ENCODE measurements around the gene KAT2B. TPM values are rescaled to one million over a fixed set of nuclear protein-coding genes. Genes with fewer than 3 reads are reported as not detected.

Gene KAT2B
- 7.3 and 12.1 TPM in 2 replicates for total RNA-seq

DNA sequence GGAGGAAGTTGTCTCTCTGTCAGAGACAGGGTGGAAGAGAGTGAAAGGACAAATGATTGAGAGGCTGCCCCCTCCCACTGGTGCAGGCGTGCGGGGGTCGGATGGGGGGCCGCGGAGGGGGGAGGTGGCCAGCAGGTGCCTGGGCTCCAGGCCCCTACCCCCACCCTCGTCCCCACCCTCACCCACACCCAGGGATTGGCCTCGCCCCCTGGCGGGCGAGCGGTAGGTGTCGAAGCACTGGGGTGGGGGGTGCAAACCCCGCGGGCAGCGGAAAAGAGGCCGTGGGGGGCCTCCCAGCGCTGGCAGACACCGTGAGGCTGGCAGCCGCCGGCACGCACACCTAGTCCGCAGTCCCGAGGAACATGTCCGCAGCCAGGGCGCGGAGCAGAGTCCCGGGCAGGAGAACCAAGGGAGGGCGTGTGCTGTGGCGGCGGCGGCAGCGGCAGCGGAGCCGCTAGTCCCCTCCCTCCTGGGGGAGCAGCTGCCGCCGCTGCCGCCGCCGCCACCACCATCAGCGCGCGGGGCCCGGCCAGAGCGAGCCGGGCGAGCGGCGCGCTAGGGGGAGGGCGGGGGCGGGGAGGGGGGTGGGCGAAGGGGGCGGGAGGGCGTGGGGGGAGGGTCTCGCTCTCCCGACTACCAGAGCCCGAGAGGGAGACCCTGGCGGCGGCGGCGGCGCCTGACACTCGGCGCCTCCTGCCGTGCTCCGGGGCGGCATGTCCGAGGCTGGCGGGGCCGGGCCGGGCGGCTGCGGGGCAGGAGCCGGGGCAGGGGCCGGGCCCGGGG, at the start of gene KAT2B:
Gene KAT2B (plus strand): TSS at position 682 of the 783 bp plus-strand sequence. CDS start 32 bp downstream, at position 714.

DNA sequence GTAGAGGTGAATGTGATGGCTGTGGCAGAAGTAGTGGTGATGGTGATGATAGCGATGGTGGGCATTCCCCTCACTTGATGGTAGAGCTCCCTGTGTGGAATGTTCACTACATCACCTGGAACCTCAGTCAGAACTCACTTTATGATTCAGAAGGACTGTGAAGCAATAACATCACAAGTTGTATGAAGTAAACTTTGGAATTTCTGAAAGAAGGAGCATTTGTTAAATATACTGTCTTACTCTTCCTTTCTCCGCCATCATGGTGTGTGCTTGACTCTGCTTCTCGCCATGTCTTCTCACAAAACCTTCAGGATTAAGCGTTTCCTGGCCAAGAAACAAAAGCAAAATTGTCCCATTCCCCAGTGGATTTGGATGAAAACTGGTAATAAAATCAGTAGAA, 28.1 kb upstream of the KAT2B start, which contains the start of gene PP2D1:
Gene PP2D1 (minus strand): TSS at position 101 of the 400 bp plus-strand sequence. CDS start 192 bp downstream, outside the sequence.

DNA sequence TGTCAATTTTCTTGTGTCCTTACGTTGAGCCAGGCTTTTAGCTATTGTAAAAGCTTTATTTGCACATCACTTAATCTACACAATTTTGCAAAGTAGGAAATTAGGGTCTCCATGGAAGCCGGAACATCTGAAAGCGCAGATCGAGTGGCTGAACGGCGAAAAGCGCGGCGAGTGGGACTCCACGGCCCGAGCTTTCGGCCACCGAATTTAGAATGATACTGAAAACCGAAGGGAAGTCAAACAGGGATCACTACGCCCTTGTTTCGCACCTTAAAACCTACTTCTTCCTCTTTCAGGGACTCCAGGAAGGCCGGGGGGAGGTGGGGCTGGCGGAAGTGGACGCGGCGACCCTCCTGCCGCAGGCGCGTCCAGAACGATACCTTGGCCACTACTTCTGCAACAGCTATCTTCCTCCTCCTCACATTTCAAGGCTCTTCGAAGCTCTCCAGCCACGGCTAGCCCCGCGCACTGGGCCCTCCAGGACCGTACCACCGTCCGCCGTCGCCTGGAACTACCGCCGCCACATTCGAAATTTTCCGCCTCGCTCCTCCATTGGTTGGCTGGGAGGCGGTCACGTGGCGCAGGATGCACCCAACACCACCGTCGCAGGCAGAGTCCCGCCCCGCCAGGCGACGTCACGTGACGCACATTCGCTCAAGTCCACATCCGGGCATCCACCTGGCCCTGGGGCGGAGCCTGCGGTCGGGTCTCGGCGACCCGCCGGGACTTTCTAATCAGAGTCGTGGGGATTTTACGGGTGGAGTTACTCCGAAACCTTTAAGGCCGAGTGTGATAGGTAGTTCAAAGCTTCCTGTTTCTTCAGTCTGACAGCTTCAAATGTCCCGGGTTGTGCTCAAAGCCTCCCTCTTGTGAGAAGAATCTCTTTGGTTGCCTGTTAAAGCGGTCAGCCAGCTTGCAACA, 145.7 kb downstream of the KAT2B start, which contains the start of gene SGO1:
Gene SGO1 (minus strand): TSS at position 528 of the 921 bp plus-strand sequence. CDS start 2,179 bp downstream, outside the sequence.

Small RNA genes within 50 kb of the gene (small RNA-seq; reads per million reads assigned to genes)
- gene MIR3135A (not detected), gene RNU4-85P (not detected), gene RPL39P18 (not detected)

Other genes starting within 250 kb of the KAT2B start
- gene EFHB, start 106.2 kb upstream of the KAT2B start, total RNA-seq, result 0.37 and 1.4 TPM in 2 replicates
- 59.2 and 67.2 TPM in 2 replicates for gene RAB5A, start 93.3 kb upstream of the KAT2B start, total RNA-seq
- not detected in 2 replicates for gene PP2D1, start 28.2 kb upstream of the KAT2B start, total RNA-seq
- 7.0 and 12.5 TPM in 2 replicates for gene SGO1, start 145.8 kb downstream of the KAT2B start, total RNA-seq